Activated T-cell treated with anti-CD3 and anti-CD28 coated beads, Interleukin-2, amount 50 U/mL, for 24 hours (primary cell): ENCODE results near the gene C19orf85.

Experiments
- DNase-seq: peaks from one replicate; pipeline ENCODE4 v3.0.0-alpha.2; 2020
- H3K27ac Mint-ChIP-seq: 2 replicates; pipeline ENCODE4 v1.8.0; 2020; ENCODE audit warnings: mild to moderate bottlenecking, mixed read lengths
- H3K27me3 Mint-ChIP-seq: 2 replicates; pipeline ENCODE4 v1.8.0; 2020; ENCODE audit warnings: mixed read lengths
- H3K36me3 Mint-ChIP-seq: 2 replicates; pipeline ENCODE4 v1.8.0; 2020; ENCODE audit warnings: low read depth, mixed read lengths
- H3K4me1 Mint-ChIP-seq: 2 replicates; pipeline ENCODE4 v1.8.0; 2020; ENCODE audit warnings: low read depth, mixed read lengths
- H3K4me3 Mint-ChIP-seq: 2 replicates; pipeline ENCODE4 v1.8.0; 2020; ENCODE audit warnings: mild to moderate bottlenecking, moderate library complexity, mixed read lengths
- H3K9me3 Mint-ChIP-seq: 2 replicates; pipeline ENCODE4 v1.8.0; 2020; ENCODE audit warnings: mixed read lengths

The C19orf85 gene

GRCh38 chr19:55493052-55493644 is 28.6 kb upstream of the C19orf85 start:
- H3K27me3 Mint-ChIP-seq: peaks cover 14% of the 10 kb centered on the region
- H3K27ac Mint-ChIP-seq: no peak overlapping the region
- H3K4me3 Mint-ChIP-seq: no peak overlapping the region
- no peak for DNase-seq
- H3K9me3 Mint-ChIP-seq: no peaks in the 10 kb centered on the region
- no peaks in the 10 kb centered on the region for H3K36me3 Mint-ChIP-seq
- H3K4me1 Mint-ChIP-seq: peaks cover 2% of the 10 kb centered on the region

DNA sequence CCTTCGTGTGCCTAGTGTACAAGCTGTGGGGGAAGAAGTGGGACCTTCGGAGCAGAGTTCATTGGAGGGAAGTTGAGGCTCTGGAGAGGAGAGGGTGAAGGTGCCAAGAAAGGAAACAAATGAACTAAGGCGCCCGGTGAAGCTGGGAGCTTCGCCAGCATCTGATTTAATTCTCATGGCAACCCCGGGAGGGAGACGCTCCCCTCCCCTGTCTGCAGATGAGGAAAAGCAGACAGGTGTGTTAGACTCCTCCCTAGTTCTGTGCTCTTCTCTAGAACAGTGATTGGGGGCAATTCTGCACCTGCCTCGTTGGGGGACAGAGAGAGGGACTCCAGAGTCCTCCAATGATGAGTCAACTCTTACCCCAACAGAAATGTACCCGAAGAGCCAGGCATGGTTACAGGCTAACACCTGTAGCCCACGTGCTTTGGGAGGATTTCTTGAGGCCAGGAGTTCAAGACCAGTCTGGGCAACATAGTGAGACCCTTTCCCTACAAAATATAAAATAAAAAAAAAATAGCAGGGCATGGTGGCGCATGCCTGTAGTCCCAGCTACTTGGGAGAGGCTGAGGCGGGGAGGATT is 27.9 kb upstream of the C19orf85 start:
- H3K27me3 Mint-ChIP-seq: peaks cover 14% of the 10 kb centered on the region
- H3K27ac Mint-ChIP-seq: no peak overlapping the region
- peaks cover 6% of the 10 kb centered on the region for H3K4me1 Mint-ChIP-seq
- no peaks in the 10 kb centered on the region for H3K36me3 Mint-ChIP-seq
- H3K4me3 Mint-ChIP-seq: no peak overlapping the region
- DNase-seq: no peak
- no peaks in the 10 kb centered on the region for H3K9me3 Mint-ChIP-seq

GRCh38 chr19:55491546-55492360 is 27.2 kb upstream of the C19orf85 start:
- DNase-seq: no peak
- no peak overlapping the region for H3K27ac Mint-ChIP-seq
- peaks cover 13% of the 10 kb centered on the region for H3K4me1 Mint-ChIP-seq
- peaks cover 14% of the 10 kb centered on the region for H3K27me3 Mint-ChIP-seq
- H3K9me3 Mint-ChIP-seq: no peaks in the 10 kb centered on the region
- H3K4me3 Mint-ChIP-seq: no peak overlapping the region
- no peaks in the 10 kb centered on the region for H3K36me3 Mint-ChIP-seq

- no peak overlapping the region for H3K4me3 Mint-ChIP-seq
- H3K27me3 Mint-ChIP-seq: peaks cover 14% of the 10 kb centered on the region
- H3K36me3 Mint-ChIP-seq: peaks cover 3% of the 10 kb centered on the region
- no peak overlapping the region for H3K27ac Mint-ChIP-seq
- H3K9me3 Mint-ChIP-seq: no peaks in the 10 kb centered on the region
- peaks cover 19% of the 10 kb centered on the region for H3K4me1 Mint-ChIP-seq
- no peak for DNase-seq
Observed at GRCh38 chr19:55490478-55491432, 26.2 kb upstream of the C19orf85 start.

DNA sequence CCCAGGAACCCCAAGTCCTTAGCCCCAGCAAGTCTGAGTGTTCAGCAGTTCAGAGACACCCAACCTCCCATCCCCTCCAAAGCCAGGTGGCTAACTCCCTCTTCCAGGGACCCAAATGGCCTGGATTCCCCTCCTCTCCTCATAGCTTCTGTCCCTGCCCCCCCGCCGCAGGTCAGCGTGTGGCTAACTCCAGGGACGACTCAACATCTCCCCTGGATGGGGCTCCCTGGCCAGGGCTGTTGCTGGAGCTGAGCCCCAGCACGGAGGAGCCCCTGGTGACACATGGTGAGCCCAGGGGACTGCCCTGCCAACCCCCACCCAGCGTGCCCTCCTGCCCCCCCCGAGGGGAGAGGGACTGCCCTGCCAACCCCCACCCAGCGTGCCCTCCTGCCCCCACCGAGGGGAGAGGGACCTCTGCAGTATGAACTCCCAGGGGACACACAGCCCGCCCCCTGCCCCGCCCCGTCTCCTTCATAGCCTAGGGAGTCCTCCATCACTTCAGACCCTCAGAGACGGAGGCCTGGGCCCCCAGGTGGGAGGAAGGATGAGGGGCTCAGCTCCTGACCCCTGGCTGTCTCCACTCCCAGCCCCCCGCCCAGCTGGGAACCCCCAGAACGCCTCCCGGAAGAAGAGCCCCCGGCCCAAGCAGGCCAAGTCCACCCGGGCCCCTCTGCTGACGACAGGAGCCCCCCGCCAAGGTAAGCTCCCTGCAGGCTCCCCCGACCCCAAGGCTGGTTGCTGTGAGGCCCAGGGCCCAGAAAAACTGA is 25.3 kb upstream of the C19orf85 start:
- peaks cover 21% of the 10 kb centered on the region for H3K4me1 Mint-ChIP-seq
- H3K4me3 Mint-ChIP-seq: no peak overlapping the region
- H3K27me3 Mint-ChIP-seq: peaks cover 14% of the 10 kb centered on the region
- H3K9me3 Mint-ChIP-seq: no peaks in the 10 kb centered on the region
- no peak overlapping the region for H3K27ac Mint-ChIP-seq
- DNase-seq: no peak
- peaks cover 3% of the 10 kb centered on the region for H3K36me3 Mint-ChIP-seq

DNA sequence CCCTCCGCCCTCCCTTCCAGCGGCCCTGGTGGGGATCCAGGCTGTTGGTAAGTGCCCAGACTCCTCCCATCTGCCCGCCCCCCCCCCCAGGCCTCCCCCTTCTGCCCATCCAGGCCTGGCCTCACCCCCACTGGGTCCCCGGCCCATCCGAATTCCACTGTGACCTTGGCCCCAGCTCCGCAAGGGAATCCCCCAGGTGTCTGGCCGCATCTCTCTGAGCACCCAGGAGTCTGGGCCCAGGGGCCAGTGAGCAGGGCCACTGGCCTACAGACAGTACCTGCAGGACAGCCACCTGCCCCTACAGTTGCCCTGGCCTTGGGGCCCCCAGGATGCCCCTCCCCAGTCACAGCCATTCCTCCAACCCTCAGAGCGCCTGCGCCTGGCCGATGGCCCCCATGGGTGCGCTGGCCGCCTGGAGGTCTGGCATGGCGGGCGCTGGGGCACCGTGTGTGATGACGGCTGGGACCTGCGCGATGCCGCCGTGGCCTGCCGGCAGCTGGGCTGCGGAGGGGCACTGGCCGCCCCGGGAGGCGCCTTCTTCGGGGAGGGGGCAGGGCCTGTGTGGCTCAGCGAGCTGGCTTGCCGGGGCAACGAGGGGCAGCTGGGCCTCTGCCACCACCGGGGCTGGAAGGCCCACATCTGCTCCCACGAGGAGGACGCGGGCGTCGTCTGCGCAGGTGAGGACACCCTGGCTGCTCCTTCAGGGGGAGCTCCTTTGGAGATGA is 24.6 kb upstream of the C19orf85 start:
- DNase-seq: no peak
- no peak overlapping the region for H3K27ac Mint-ChIP-seq
- H3K36me3 Mint-ChIP-seq: peaks cover 3% of the 10 kb centered on the region
- H3K27me3 Mint-ChIP-seq: peaks cover 14% of the 10 kb centered on the region
- H3K9me3 Mint-ChIP-seq: no peaks in the 10 kb centered on the region
- peaks cover 25% of the 10 kb centered on the region for H3K4me1 Mint-ChIP-seq
- no peak overlapping the region for H3K4me3 Mint-ChIP-seq

GRCh38 chr19:55487924-55488687 is 23.6 kb upstream of the C19orf85 start, which contains the start of gene SSC5D:
SSC5D (plus strand) TSS chr19:55488436; CDS start chr19:55488590, 154 bp downstream.
- Mint-ChIP-seq H3K4me3 (peak within 1 kb of the TSS; percentile 43), H3K4me1 (peaks cover 26% of the 10 kb centered on the region), H3K27ac (peak within 1 kb of the TSS; percentile 89), H3K36me3 (peaks cover 7% of the 10 kb centered on the region), H3K27me3 (peaks cover 12% of the 10 kb centered on the region), H3K9me3 (no peaks in the 10 kb centered on the region)
- DNase-seq: no peak

DNA sequence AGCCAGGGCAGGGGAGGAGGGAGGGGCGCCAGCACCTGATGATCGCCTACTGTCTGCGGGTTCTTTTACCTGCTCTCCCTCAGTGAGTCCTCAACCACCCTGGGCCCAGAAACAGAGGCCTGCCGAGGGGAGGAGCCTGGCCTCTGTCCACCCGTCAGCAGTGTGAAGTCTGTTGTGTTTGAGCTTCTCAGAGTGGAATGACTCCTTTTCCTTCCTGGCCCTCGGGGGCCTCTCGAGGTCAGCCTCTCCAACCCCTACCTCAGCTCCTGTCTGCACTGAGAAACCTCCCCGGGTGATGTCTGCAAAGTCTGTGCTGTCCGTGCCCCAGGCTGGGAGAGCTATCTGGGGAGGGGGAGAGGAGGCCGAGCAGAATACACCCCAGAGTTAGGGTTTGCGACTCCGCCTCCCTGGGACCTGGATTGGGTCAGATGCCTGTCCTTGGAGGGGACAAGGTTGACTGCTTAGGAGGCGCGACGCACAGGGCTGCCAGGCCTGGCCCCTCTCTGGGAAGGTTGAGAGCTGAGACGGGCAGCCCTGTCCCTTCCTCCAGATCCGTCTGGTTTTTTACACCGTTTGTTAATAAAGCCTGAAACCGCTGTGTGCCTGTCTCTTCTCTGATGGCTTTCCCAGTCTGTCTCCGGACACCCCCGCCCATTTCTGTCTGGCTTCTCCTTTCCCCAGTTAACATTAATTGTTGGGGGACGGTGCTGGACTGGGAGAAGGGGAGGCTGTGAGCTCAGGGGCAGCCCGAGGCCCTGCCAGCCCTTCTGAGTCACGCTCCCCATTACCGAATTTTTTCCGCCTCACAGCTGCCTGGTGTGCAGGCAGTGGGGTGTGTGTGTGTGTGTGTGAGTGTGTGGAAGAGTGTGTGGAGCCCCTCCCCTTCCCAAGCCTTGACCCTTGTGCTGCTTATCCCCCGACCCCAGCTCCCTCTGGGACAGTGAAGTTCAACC is 22.7 kb upstream of the C19orf85 start:
- Mint-ChIP-seq H3K36me3 (peaks cover 12% of the 10 kb centered on the region), H3K27ac (peak overlapping the region; percentile 89), H3K4me3 (peak overlapping the region; percentile 43), H3K9me3 (no peaks in the 10 kb centered on the region), H3K4me1 (peaks cover 26% of the 10 kb centered on the region), H3K27me3 (peaks cover 9% of the 10 kb centered on the region)
- peak; percentile 61 for DNase-seq

DNA sequence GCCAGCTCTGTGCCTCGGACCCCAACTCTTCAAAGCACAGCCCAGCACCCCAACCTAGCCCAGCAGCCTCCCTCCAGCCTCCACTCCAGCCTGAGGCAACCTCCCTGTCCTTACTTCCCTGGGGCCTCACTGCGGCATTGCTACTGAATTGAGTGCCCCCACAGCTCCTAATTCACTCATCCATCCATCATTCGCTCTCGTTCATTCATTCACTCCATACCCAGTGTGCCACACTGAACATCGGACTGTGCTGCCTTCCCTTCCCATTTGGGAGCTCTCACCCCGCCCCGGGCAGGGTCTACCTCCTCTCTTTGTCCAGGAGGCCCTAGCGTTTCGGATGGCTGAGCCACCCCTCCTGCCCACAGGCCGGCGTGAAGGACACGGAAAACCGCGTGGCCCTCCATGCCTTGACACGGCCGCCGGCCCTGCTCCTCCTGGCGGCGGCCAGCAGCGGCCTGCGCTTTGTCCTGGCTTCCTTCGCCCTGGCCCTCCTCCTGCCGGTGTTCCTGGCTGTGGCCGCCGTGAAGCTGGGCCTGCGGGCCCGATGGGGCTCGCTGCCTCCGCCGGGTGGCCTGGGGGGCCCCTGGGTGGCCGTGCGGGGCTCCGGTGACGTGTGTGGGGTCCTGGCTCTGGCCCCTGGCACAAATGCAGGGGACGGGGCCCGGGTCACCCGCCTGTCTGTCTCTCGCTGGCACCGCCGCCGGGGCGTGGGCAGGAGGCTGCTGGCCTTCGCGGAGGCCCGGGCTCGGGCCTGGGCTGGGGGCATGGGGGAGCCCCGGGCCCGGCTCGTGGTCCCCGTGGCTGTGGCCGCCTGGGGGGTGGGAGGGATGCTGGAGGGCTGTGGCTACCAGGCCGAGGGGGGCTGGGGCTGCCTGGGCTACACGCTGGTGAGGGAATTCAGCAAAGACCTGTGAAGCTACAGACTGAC is 21.8 kb upstream of the C19orf85 start:
- peaks cover 2% of the 10 kb centered on the region for H3K27me3 Mint-ChIP-seq
- peaks cover 26% of the 10 kb centered on the region for H3K4me1 Mint-ChIP-seq
- H3K9me3 Mint-ChIP-seq: no peaks in the 10 kb centered on the region
- peak overlapping the region; percentile 89 for H3K27ac Mint-ChIP-seq
- peak overlapping the region; percentile 80 for H3K4me3 Mint-ChIP-seq
- DNase-seq: no peak
- peaks cover 15% of the 10 kb centered on the region for H3K36me3 Mint-ChIP-seq

- no peak for DNase-seq
- no peaks in the 10 kb centered on the region for H3K9me3 Mint-ChIP-seq
- H3K4me3 Mint-ChIP-seq: peak overlapping the region; percentile 80
- H3K27me3 Mint-ChIP-seq: no peaks in the 10 kb centered on the region
- peak overlapping the region; percentile 87 for H3K27ac Mint-ChIP-seq
- H3K36me3 Mint-ChIP-seq: peaks cover 18% of the 10 kb centered on the region
- H3K4me1 Mint-ChIP-seq: peaks cover 26% of the 10 kb centered on the region
Observed at GRCh38 chr19:55485439-55486011, 21.0 kb upstream of the C19orf85 start.
